ENCODE data around the gene ABCA2. TPM values are rescaled to one million over a fixed set of nuclear protein-coding genes. Genes with fewer than 3 reads are reported as not detected.

ABCA2 gene
- total and polyA plus RNA-seq, 4 donors, result 2.9 to 15.2 (median 12.3) TPM

GRCh38 chr9:137044037-137044436, 16.0 kb upstream of the ABCA2 start:
- Histone ChIP-seq H3K9me3 (ENCODE audit: control insufficient read depth in 4 of 4, low read length in 3 of 4) (no peaks in the 10 kb centered on the region), H3K4me3 (ENCODE audit: low read depth in 1 of 3, low read length in 3 of 3) (no peak overlapping the region), H3K4me1 (ENCODE audit: control insufficient read depth in 4 of 4, insufficient read depth in 4 of 4, low read length in 3 of 4) (peaks cover 0 to 29% (median 4%) of the 10 kb centered on the region in 4 donors), H3K9ac (ENCODE audit: low read depth in 1 of 2, low read length in 2 of 2) (no peak overlapping the region), H3K27ac (ENCODE audit: low read depth in 1 of 2, low read length in 2 of 2) (no peak overlapping the region), H3K27me3 (ENCODE audit: control insufficient read depth in 4 of 4, insufficient read depth in 4 of 4, low read length in 3 of 4) (peaks cover 6 to 22% (median 7%) of the 10 kb centered on the region in 4 donors), H3K36me3 (ENCODE audit: control insufficient read depth in 4 of 4, insufficient read depth in 3 of 4, low read depth in 1 of 4, low read length in 3 of 4) (no peaks in the 10 kb centered on the region)
- 54% methylated on average over 12 of the region's 12 CpGs for WGBS
- TF ChIP-seq SP1 (IDR thresholded peaks at IDR 0.05), result no peak
- no peak for TF ChIP-seq RAD21 (IDR thresholded peaks at IDR 0.05)
- TF ChIP-seq YY1 (IDR thresholded peaks at IDR 0.05), result no peak
- TF ChIP-seq REST (IDR thresholded peaks at IDR 0.05), result no peak
- no peak for TF ChIP-seq ZBTB33 (IDR thresholded peaks at IDR 0.05)
- TF ChIP-seq CTCF (IDR thresholded peaks at IDR 0.05; ENCODE audit: low read depth, low read length, missing input control), result no peak
- TF ChIP-seq TAF1 (conservative IDR thresholded peaks at IDR 0.05), result no peak
- no peak for DNase-seq (ENCODE audit: low spot score)

GRCh38 chr9:137042751-137043727, 15.0 kb upstream of the ABCA2 start:
- Histone ChIP-seq H3K4me3 (ENCODE audit: low read depth in 1 of 3, low read length in 3 of 3) (no peak overlapping the region), H3K9ac (ENCODE audit: low read depth in 1 of 2, low read length in 2 of 2) (no peak overlapping the region)
- 75% methylated on average over 36 of the region's 36 CpGs for WGBS
- TF ChIP-seq YY1 (IDR thresholded peaks at IDR 0.05) (no peak), JUND (IDR thresholded peaks at IDR 0.05) (no peak), TAF1 (conservative IDR thresholded peaks at IDR 0.05) (no peak), SP1 (IDR thresholded peaks at IDR 0.05) (no peak), REST (IDR thresholded peaks at IDR 0.05) (no peak), FOXA1 (IDR thresholded peaks at IDR 0.05) (no peak), FOXA2 (IDR thresholded peaks at IDR 0.05) (no peak), ATF3 (IDR thresholded peaks at IDR 0.05) (no peak), CTCF (IDR thresholded peaks at IDR 0.05; ENCODE audit: low read depth, low read length, missing input control) (no peak), HNF4G (IDR thresholded peaks at IDR 0.05) (no peak), HNF4A (conservative IDR thresholded peaks at IDR 0.05) (no peak), GABPA (IDR thresholded peaks at IDR 0.05 in 1 of 2, conservative IDR thresholded peaks at IDR 0.05 in 1 of 2) (no peak), MAX (IDR thresholded peaks at IDR 0.05) (no peak)

More at GRCh38 chr9:137042751-137043727, 15.0 kb upstream of the ABCA2 start:
- Histone ChIP-seq H3K27ac (ENCODE audit: low read depth in 1 of 2, low read length in 2 of 2) (peak overlapping the region in 1 of 2 donors; percentile 23), H3K36me3 (ENCODE audit: control insufficient read depth in 4 of 4, insufficient read depth in 3 of 4, low read depth in 1 of 4, low read length in 3 of 4) (no peaks in the 10 kb centered on the region), H3K27me3 (ENCODE audit: control insufficient read depth in 4 of 4, insufficient read depth in 4 of 4, low read length in 3 of 4) (peaks cover 4 to 22% (median 7%) of the 10 kb centered on the region in 4 donors), H3K9me3 (ENCODE audit: control insufficient read depth in 4 of 4, low read length in 3 of 4) (no peaks in the 10 kb centered on the region), H3K4me1 (ENCODE audit: control insufficient read depth in 4 of 4, insufficient read depth in 4 of 4, low read length in 3 of 4) (peaks cover 0 to 29% (median 4%) of the 10 kb centered on the region in 4 donors)
- no peak for DNase-seq (ENCODE audit: low spot score)

All from liver (tissue), 9 donors.